Measurements from ENCODE around the gene CPNE4. TPM values are rescaled to one million over a fixed set of nuclear protein-coding genes. Genes with fewer than 3 reads are reported as not detected.
"Not testable (repeated sequence)": the region's sequence is repeated elsewhere in the genome, so short reads cannot be mapped to it uniquely, and the experiment has no call there.

Gene CPNE4
- total RNA-seq, 2 experiments from 2014 or later = not detected

DNA sequence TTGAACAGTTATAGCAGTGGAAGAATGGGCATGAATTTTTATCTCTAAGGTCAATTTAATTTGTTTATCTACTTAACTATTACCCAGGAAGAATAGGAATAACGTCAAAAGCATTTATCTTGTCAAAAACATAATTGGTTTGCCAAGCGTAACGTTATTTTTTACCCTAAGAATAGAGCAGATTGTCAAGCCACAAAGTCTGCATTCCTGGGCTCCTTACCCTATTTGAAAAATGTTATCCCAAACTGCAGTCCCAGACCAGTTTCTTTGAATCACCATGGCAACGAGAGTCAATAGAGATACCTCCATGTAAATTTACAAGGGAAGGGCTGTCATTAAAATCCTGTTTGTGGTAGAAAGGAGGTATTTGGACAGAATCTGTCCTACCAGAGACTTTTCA lies 61.1 kb downstream of the CPNE4 start:
- H3K27ac Mint-ChIP-seq = no peak overlapping the region
- DNase-seq = no peak
- H3K27me3 Mint-ChIP-seq = no peaks in the 10 kb centered on the region
- no peak overlapping the region for H3K4me3 Mint-ChIP-seq
- H3K36me3 Mint-ChIP-seq (ENCODE audit: low read depth) = no peaks in the 10 kb centered on the region
- H3K4me1 Mint-ChIP-seq = no peaks in the 10 kb centered on the region
- CTCF ChIA-PET = no interaction called here
- POLR2A ChIA-PET = no interaction called here
- peaks cover 3% of the 10 kb centered on the region for H3K9me3 Mint-ChIP-seq

DNA sequence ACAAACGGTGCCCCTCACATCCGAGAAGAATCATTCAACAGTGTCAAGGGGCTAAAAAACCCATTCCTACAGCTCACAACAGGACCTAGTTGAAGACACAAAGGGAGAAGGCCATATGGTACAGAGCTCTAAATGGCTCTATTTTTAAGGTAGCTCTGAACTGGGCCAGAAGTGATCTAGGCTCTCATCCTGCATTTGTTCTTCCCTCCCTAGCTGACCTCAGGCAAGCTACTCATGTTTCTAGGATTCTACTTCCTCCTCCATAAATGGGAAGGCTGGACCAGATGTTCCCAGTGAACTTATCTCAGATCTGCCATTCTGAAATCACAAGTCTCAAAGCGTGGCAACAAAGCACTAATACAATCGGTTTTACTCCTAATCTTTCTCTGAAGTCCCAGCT lies 62.3 kb downstream of the CPNE4 start:
- ChIA-PET CTCF (interaction anchor here (0.6 kb wide), 1 partner anchor 34 kb away, joined by 3 read pairs; no protein-coding TSS in a partner anchor), POLR2A (no interaction called here)
- Mint-ChIP-seq H3K9me3 (peaks cover under 1% of the 10 kb centered on the region), H3K36me3 (ENCODE audit: low read depth) (no peaks in the 10 kb centered on the region), H3K27me3 (no peaks in the 10 kb centered on the region), H3K4me3 (no peak overlapping the region), H3K4me1 (no peaks in the 10 kb centered on the region), H3K27ac (no peak overlapping the region)
- no peak for DNase-seq

DNA sequence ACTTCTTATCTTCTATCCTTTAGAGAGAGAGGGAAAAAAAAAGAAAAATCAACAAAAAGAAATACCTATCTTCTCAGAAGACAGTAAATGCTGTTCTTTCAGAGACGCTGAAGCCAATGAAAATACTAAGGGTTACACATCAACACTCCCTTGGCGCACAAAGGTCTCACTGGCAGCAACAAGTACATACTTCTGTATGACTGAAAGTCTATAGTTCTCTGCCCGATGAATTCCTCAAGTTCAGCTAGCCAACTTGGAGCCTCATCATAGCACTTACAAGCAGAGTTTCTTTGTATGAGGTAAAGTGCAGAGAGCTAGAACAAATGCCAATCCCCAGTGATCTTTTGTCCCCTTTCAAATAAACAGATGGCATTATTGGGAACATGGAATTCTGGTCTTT lies 62.7 kb downstream of the CPNE4 start:
- no peaks in the 10 kb centered on the region for H3K9me3 Mint-ChIP-seq
- no peak overlapping the region for H3K4me3 Mint-ChIP-seq
- no peaks in the 10 kb centered on the region for H3K4me1 Mint-ChIP-seq
- no peak for DNase-seq
- H3K36me3 Mint-ChIP-seq (ENCODE audit: low read depth) = no peaks in the 10 kb centered on the region
- no peak overlapping the region for H3K27ac Mint-ChIP-seq
- no peaks in the 10 kb centered on the region for H3K27me3 Mint-ChIP-seq
- ChIA-PET CTCF (interaction anchor here (0.6 kb wide), 1 partner anchor 34 kb away, joined by 3 read pairs; no protein-coding TSS in a partner anchor), POLR2A (no interaction called here)

DNA sequence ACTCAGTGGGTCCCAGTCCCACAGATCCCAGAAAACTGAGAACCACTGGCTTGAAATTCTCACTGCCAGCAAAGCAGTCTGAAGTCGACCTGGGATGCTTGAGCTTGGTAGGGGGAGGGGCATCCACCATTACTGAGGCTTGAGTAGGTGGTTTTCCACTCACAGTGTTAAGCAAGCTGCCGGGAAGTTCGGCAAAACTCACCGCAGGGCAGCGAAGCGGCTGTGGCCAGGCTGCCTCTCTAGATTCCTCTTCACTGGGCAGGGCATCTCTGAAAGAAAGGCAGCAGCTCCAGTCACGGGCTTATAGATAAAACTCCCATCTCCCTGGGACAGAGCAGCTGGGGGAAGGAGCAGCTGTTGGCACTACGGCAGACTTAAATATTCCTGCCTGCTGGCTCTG lies 71.4 kb downstream of the CPNE4 start:
- H3K27ac Mint-ChIP-seq; H3K36me3 Mint-ChIP-seq (ENCODE audit: low read depth); POLR2A ChIA-PET; H3K4me3 Mint-ChIP-seq; DNase-seq; CTCF ChIA-PET; H3K27me3 Mint-ChIP-seq; H3K9me3 Mint-ChIP-seq; H3K4me1 Mint-ChIP-seq: not testable (repeated sequence)

DNA sequence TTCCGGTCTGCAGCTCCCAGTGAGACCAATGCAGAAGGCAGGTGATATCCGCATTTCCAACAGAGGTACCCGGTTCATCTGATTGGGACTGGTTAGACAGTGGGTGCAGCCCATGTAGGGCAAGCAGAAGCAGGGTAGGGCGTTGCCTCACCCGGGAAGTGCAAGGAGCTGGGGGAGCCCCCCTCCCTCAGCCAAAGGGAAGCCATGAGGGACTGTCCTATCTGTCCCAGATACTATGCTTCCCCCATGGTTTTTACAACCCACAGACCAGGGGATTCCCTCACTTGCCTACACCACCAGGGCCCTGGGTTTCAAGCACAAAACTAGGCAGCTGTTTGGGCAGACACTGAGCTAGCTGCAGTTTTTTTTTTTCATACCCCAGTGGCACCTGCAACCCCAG lies 71.8 kb downstream of the CPNE4 start:
- H3K27ac Mint-ChIP-seq = no peak overlapping the region
- H3K4me1 Mint-ChIP-seq = no peaks in the 10 kb centered on the region
- no peak for DNase-seq
- ChIA-PET POLR2A (no interaction called here), CTCF (no interaction called here)
- no peaks in the 10 kb centered on the region for H3K36me3 Mint-ChIP-seq (ENCODE audit: low read depth)
- peaks cover 2% of the 10 kb centered on the region for H3K27me3 Mint-ChIP-seq
- H3K4me3 Mint-ChIP-seq = no peak overlapping the region
- peaks cover 3% of the 10 kb centered on the region for H3K9me3 Mint-ChIP-seq

DNA sequence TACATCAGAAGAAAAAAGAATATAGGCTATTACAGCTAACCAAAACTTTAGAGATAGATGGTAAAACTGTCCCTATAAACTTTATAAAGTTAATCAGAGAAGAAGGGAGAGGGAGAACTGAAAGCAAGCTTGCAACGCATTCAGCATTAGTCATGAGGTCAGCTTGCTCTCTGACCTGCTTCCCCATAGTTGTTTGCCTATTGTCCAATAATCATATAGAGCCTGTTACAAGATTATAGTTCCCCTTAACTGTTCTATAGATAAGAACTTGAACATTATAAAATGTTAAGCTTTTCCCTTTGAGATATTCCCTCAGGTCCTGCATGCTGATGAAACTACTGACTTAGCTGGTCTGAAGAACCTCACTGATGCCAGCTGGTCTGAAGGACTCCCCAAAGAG lies 74.5 kb downstream of the CPNE4 start:
- Mint-ChIP-seq H3K9me3 (no peaks in the 10 kb centered on the region), H3K4me1 (no peaks in the 10 kb centered on the region), H3K27ac (no peak overlapping the region), H3K27me3 (no peaks in the 10 kb centered on the region), H3K4me3 (no peak overlapping the region), H3K36me3 (ENCODE audit: low read depth) (no peaks in the 10 kb centered on the region)
- ChIA-PET POLR2A (no interaction called here), CTCF (no interaction called here)
- no peak for DNase-seq

GRCh38 chr3:131957980-131958379 lies 76.8 kb downstream of the CPNE4 start:
- CTCF ChIA-PET = interaction anchor here (0.7 kb wide), 1 partner anchor 681 kb away, joined by 3 read pairs; no protein-coding TSS in a partner anchor
- H3K9me3 Mint-ChIP-seq = no peaks in the 10 kb centered on the region
- no peaks in the 10 kb centered on the region for H3K36me3 Mint-ChIP-seq (ENCODE audit: low read depth)
- no peaks in the 10 kb centered on the region for H3K4me1 Mint-ChIP-seq
- POLR2A ChIA-PET = no interaction called here
- H3K27me3 Mint-ChIP-seq = no peaks in the 10 kb centered on the region
- no peak for DNase-seq
- no peak overlapping the region for H3K27ac Mint-ChIP-seq
- H3K4me3 Mint-ChIP-seq = no peak overlapping the region

GRCh38 chr3:131957511-131957910 lies 77.3 kb downstream of the CPNE4 start:
- Mint-ChIP-seq H3K4me1 (no peaks in the 10 kb centered on the region), H3K36me3 (ENCODE audit: low read depth) (no peaks in the 10 kb centered on the region), H3K4me3 (no peak overlapping the region), H3K9me3 (no peaks in the 10 kb centered on the region), H3K27ac (no peak overlapping the region), H3K27me3 (no peaks in the 10 kb centered on the region)
- POLR2A ChIA-PET = no interaction called here
- CTCF ChIA-PET = interaction anchor here (0.5 kb wide), 1 partner anchor 61 kb away, joined by 5 read pairs; no protein-coding TSS in a partner anchor
- DNase-seq = no peak

DNA sequence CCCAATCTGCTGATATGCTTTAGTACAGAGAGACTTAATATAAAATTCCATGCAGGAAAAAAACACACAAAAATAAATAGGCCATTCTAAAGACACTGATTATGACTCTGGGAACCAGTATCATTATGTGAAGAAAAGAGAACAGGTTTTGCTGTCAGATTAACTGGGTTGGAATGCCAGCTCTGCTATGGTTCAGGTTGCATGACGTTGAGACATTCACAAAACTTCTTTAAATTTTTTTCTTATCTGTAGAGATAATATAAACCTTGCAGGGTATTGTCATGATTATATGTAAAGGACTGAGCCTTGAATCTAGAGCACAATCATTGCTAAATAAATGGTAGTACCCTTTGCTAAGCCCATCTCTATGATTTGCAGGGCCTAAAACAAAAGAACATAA lies 86.0 kb downstream of the CPNE4 start:
- Mint-ChIP-seq H3K27ac (no peak overlapping the region), H3K27me3 (no peaks in the 10 kb centered on the region), H3K36me3 (ENCODE audit: low read depth) (no peaks in the 10 kb centered on the region), H3K9me3 (no peaks in the 10 kb centered on the region), H3K4me1 (peaks cover 7% of the 10 kb centered on the region), H3K4me3 (no peak overlapping the region)
- DNase-seq = no peak
- POLR2A ChIA-PET = no interaction called here
- CTCF ChIA-PET = no interaction called here

DNA sequence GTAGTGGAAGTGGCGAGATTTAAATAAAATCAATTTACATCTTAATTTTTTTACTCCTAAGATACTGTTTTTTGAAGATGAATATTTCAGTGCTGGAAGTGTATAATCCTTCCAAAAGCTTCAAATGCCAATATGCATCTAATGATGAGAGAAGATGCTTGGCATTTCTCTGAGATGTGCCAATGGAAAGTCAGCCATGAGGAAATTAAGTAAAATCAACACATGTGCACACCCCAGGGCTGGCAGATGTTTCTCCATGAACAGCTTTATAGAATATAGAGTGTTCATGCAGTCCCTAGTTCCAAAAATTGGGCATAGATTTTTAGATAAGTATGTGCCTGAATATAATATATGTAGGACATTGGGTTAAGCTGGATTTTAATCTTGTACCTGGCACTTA lies 90.1 kb downstream of the CPNE4 start:
- H3K36me3 Mint-ChIP-seq (ENCODE audit: low read depth) = no peaks in the 10 kb centered on the region
- H3K4me3 Mint-ChIP-seq = no peak overlapping the region
- ChIA-PET POLR2A (no interaction called here), CTCF (no interaction called here)
- H3K4me1 Mint-ChIP-seq = peaks cover 7% of the 10 kb centered on the region
- H3K27me3 Mint-ChIP-seq = no peaks in the 10 kb centered on the region
- no peaks in the 10 kb centered on the region for H3K9me3 Mint-ChIP-seq
- DNase-seq = no peak
- no peak overlapping the region for H3K27ac Mint-ChIP-seq

DNA sequence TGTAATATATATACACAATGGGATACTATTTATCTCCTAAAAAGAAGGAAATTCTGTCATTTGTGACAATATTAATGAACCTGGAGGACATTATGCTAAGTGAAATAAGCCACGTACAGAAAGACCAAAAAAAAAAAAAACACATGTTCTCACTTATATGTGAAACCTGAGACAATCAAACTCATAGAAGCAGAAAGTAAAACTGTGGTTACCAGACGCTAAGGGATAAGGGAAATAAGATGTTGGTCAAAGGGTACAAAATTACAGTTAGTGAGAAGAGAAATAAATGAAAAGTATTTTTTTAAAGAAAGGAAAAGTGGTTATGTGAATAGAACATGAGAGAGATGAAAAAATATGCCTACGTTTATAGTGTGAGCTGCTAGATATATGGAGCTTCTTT lies 101.1 kb downstream of the CPNE4 start:
- CTCF ChIA-PET = no interaction called here
- POLR2A ChIA-PET = no interaction called here
- H3K27ac Mint-ChIP-seq = no peak overlapping the region
- H3K4me1 Mint-ChIP-seq = no peaks in the 10 kb centered on the region
- no peak for DNase-seq
- H3K9me3 Mint-ChIP-seq = peaks cover 2% of the 10 kb centered on the region
- peaks cover 3% of the 10 kb centered on the region for H3K27me3 Mint-ChIP-seq
- H3K4me3 Mint-ChIP-seq = no peak overlapping the region
- no peaks in the 10 kb centered on the region for H3K36me3 Mint-ChIP-seq (ENCODE audit: low read depth)

- Mint-ChIP-seq H3K4me3 (no peak overlapping the region), H3K27me3 (no peaks in the 10 kb centered on the region), H3K36me3 (ENCODE audit: low read depth) (no peaks in the 10 kb centered on the region), H3K4me1 (no peaks in the 10 kb centered on the region), H3K9me3 (no peaks in the 10 kb centered on the region), H3K27ac (no peak overlapping the region)
- no peak for DNase-seq
- POLR2A ChIA-PET = no interaction called here
- CTCF ChIA-PET = no interaction called here
Measured at GRCh38 chr3:131928593-131928992, 106.2 kb downstream of the CPNE4 start.

DNA sequence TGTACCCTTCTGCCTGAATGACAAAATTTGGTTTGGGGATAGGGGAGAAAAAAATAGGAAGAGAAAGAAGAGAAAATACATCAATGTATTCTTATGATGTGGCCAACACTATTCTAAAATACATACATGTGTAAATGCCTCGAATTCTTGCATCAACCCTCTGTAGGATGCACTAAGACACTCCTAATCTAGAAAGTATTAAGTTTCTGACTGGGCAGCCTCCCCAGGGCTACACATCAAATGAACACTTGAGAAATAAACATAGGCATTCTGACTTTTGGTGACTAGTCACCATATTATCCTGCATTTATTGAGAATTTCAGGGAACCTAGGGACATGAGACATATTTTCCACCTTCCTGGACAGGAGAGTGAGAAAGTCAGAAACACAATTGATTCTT lies 109.2 kb downstream of the CPNE4 start:
- DNase-seq = no peak
- H3K36me3 Mint-ChIP-seq (ENCODE audit: low read depth) = no peaks in the 10 kb centered on the region
- no peak overlapping the region for H3K27ac Mint-ChIP-seq
- CTCF ChIA-PET = no interaction called here
- POLR2A ChIA-PET = no interaction called here
- H3K4me1 Mint-ChIP-seq = no peaks in the 10 kb centered on the region
- H3K9me3 Mint-ChIP-seq = no peaks in the 10 kb centered on the region
- H3K4me3 Mint-ChIP-seq = no peak overlapping the region
- H3K27me3 Mint-ChIP-seq = no peaks in the 10 kb centered on the region

- CTCF ChIA-PET = no interaction called here
- Mint-ChIP-seq H3K27me3 (no peaks in the 10 kb centered on the region), H3K4me1 (no peaks in the 10 kb centered on the region), H3K4me3 (no peak overlapping the region), H3K27ac (no peak overlapping the region), H3K9me3 (no peaks in the 10 kb centered on the region), H3K36me3 (ENCODE audit: low read depth) (no peaks in the 10 kb centered on the region)
- DNase-seq = no peak
- POLR2A ChIA-PET = no interaction called here
Measured at GRCh38 chr3:131922356-131922755, 112.5 kb downstream of the CPNE4 start.

GRCh38 chr3:131917006-131917405 lies 117.8 kb downstream of the CPNE4 start:
- H3K36me3 Mint-ChIP-seq (ENCODE audit: low read depth) = no peaks in the 10 kb centered on the region
- H3K27me3 Mint-ChIP-seq = no peaks in the 10 kb centered on the region
- no peak overlapping the region for H3K4me3 Mint-ChIP-seq
- no peaks in the 10 kb centered on the region for H3K4me1 Mint-ChIP-seq
- DNase-seq = no peak
- no peak overlapping the region for H3K27ac Mint-ChIP-seq
- CTCF ChIA-PET = no interaction called here
- POLR2A ChIA-PET = no interaction called here
- H3K9me3 Mint-ChIP-seq = no peaks in the 10 kb centered on the region
